HCT116 (cell line): Measurements from ENCODE around the gene FRMD4A. TPM values are rescaled to one million over a fixed set of nuclear protein-coding genes. Genes with fewer than 3 reads are reported as not detected.
"Not testable (repeated sequence)": the region's sequence is repeated elsewhere in the genome, so short reads cannot be mapped to it uniquely, and the experiment has no call there.

ENCODE experiments used
- ATAC-seq: fragments of 200-7000 bp; cut with Tn5 transposase; 2 replicates; pipeline ENCODE4 v1.9.1; 2020; ENCODE audit warnings: mild to moderate bottlenecking, moderate library complexity
- BruUV-seq: library from RNA; stranded (reverse); fragments of 400-500 nt; replicated peaks from 2 replicates; lab custom pipeline; 2021; lab: Mats Ljungman, UMichigan
- CTCF ChIA-PET: fragments of 300-600 bp; sonication (Branson Sonifier 250); formaldehyde crosslinking; loops from one replicate; lab custom pipeline; 2021; ENCODE audit warnings: antibody characterized with exemption; lab: Charles Lee
- POLR2A ChIA-PET: fragments of 300-600, 350-600 bp; sonication (Branson Sonifier 250); formaldehyde crosslinking; loops from one replicate; lab custom pipeline; 2021; ENCODE audit warnings: antibody characterized with exemption; lab: Charles Lee
- RAD21 ChIA-PET, 2 experiments: fragments of 300-600 bp; sonication (Branson Sonifier 250); formaldehyde crosslinking; loops; one replicate each; lab custom pipeline; 2023; ENCODE audit warnings: low total read pairs in 2 of 2; ENCODE audit not compliant: uncharacterized antibody in 2 of 2, unreplicated experiment in 2 of 2, low non-redundant PET in 1 of 2; lab: Charles Lee
- DNase-seq: peaks from one replicate; pipeline ENCODE4 v3.0.0-alpha.2; 2010; ENCODE audit warnings: low read depth, low spot score
- H2AFZ ChIP-seq: fragments of 200-600 bp; shearing (Covaris generic), sonication (generic); 2 replicates; pipeline ENCODE4 v1.6.1; 2017; ENCODE audit warnings: low read depth, mixed run types, mixed read lengths, antibody characterized with exemption, low read length; ENCODE audit not compliant: poor library complexity, severe bottlenecking
- H3K27ac ChIP-seq: 2 replicates; pipeline ENCODE4 v1.5.1; 2012; ENCODE audit warnings: low read depth, low read length
- H3K27me3 ChIP-seq: fragments of 200-600 bp; sonication (generic); 2 replicates; pipeline ENCODE4 v1.6.1; 2016; ENCODE audit warnings: mixed run types, low read length, mixed read lengths; ENCODE audit not compliant: insufficient read depth
- H3K36me3 ChIP-seq, 2 experiments: fragments of 200-500 bp in 1 of 2; fragments of 200-600 bp in 1 of 2; sonication (Bioruptor generic) in 1 of 2; sonication (generic) in 1 of 2; 2 replicates each; pipeline versions ENCODE4 v1.5.1 to v1.6.1; 2014 to 2016; ENCODE audit warnings: low read length in 2 of 2, inconsistent platforms in 1 of 2, mixed read lengths in 1 of 2, mixed run types in 1 of 2; ENCODE audit not compliant: insufficient read depth in 2 of 2, control insufficient read depth in 1 of 2
- H3K4me1 ChIP-seq, 2 experiments: fragments of 200-600 bp in 1 of 2; sonication (generic) in 1 of 2; 2 replicates each; pipeline versions ENCODE4 v1.5.1 to v1.6.1; 2012 to 2017; ENCODE audit warnings: low read length in 2 of 2, inconsistent platforms in 1 of 2, mild to moderate bottlenecking in 1 of 2, mixed read lengths in 1 of 2, mixed run types in 1 of 2, moderate library complexity in 1 of 2; ENCODE audit not compliant: insufficient read depth in 2 of 2, control insufficient read depth in 1 of 2
- H3K4me2 ChIP-seq: fragments of 200-600 bp; sonication (generic); 2 replicates; pipeline ENCODE4 v1.6.1; 2017; ENCODE audit warnings: mixed run types, low read length, mixed read lengths
- H3K4me3 ChIP-seq, 2 experiments: fragments of 200-600 bp in 1 of 2; sonication (generic) in 1 of 2; replicated peaks in 1 of 2; 2 replicates each; pipeline ENCODE4 v1.5.1; 2011 to 2016; ENCODE audit warnings: low read length in 2 of 2, control low read depth in 1 of 2, low read depth in 1 of 2, mild to moderate bottlenecking in 1 of 2, mixed read lengths in 1 of 2, mixed run types in 1 of 2
- H3K79me2 ChIP-seq: fragments of 200-600 bp; sonication (generic); 2 replicates; pipeline ENCODE4 v1.6.1; 2017; ENCODE audit warnings: mild to moderate bottlenecking, mixed run types, low read length, moderate library complexity, mixed read lengths; ENCODE audit not compliant: insufficient read depth
- H3K9ac ChIP-seq: fragments of 200-600 bp; sonication (generic); 2 replicates; pipeline ENCODE4 v1.6.1; 2016; ENCODE audit warnings: low read length, mixed read lengths
- H3K9me2 ChIP-seq: fragments of 200-600 bp; sonication (generic), shearing (Covaris generic); 2 replicates; pipeline ENCODE4 v1.6.1; 2017; ENCODE audit warnings: mixed run types, mild to moderate bottlenecking, moderate library complexity; ENCODE audit not compliant: insufficient read depth
- H3K9me3 ChIP-seq, 2 experiments: fragments of 200-500 bp in 1 of 2; fragments of 200-600 bp in 1 of 2; sonication (Bioruptor generic) in 1 of 2; sonication (generic) in 1 of 2; 2 replicates each; pipeline ENCODE4 v1.6.1; 2014 to 2017; ENCODE audit warnings: low read length in 2 of 2, mixed read lengths in 2 of 2, inconsistent platforms in 1 of 2, low read depth in 1 of 2, mild to moderate bottlenecking in 1 of 2, mixed run types in 1 of 2, moderate library complexity in 1 of 2; ENCODE audit not compliant: control insufficient read depth in 1 of 2, insufficient read depth in 1 of 2
- H4K20me1 ChIP-seq: fragments of 200-600 bp; sonication (generic), shearing (Covaris generic); 2 replicates; pipeline ENCODE4 v1.6.1; 2017; ENCODE audit warnings: mixed run types, mild to moderate bottlenecking, moderate library complexity; ENCODE audit not compliant: insufficient read depth
- ATF3 ChIP-seq: IDR thresholded peaks from 2 replicates; pipeline ENCODE4 v1.6.1; 2012
- EGR1 ChIP-seq: IDR thresholded peaks from 2 replicates; pipeline ENCODE4 v1.6.1; 2012; ENCODE audit warnings: low read depth
- EZH2phosphoT487 ChIP-seq: fragments of 200-600 bp; IDR thresholded peaks from 2 replicates; pipeline ENCODE4 v1.6.1; 2018; ENCODE audit warnings: antibody characterized with exemption, borderline replicate concordance
- RAD21 ChIP-seq: IDR thresholded peaks from 2 replicates; pipeline ENCODE4 v1.6.1; 2012; ENCODE audit warnings: low read depth, mild to moderate bottlenecking
- SP1 ChIP-seq: IDR thresholded peaks from 2 replicates; pipeline ENCODE4 v1.6.1; 2012; ENCODE audit warnings: low read depth
- SRF ChIP-seq: IDR thresholded peaks from 2 replicates; pipeline ENCODE4 v1.6.1; 2012; ENCODE audit warnings: low read depth
- intact Hi-C: fragments of 100-400 bp; cut with micrococcal nuclease; formaldehyde crosslinking; loops from 2 replicates; pipeline ENCODE4 v1.10.0; 2022
- total RNA-seq: library from RNA; stranded (reverse); gene quantifications from one replicate; pipeline ENCODE4 v1.2.1, GENCODE V29; 2021; ENCODE audit not compliant: unreplicated experiment

The FRMD4A gene
- total RNA-seq, 1 experiment from 2014 or later: 0.20 TPM

GRCh38 chr10:14235566-14236195, 95.0 kb downstream of the FRMD4A start:
- Histone ChIP-seq H3K27ac (no peak overlapping the region), H3K4me2 (no peak overlapping the region), H3K27me3 (peaks cover 50% of the 10 kb centered on the region), H3K4me3 (no peak overlapping the region), H3K9ac (no peak overlapping the region), H3K4me1 (no peaks in the 10 kb centered on the region), H4K20me1 (no peaks in the 10 kb centered on the region), H3K79me2 (no peaks in the 10 kb centered on the region), H3K9me3 (no peaks in the 10 kb centered on the region), H3K36me3 (no peaks in the 10 kb centered on the region), H3K9me2 (no peaks in the 10 kb centered on the region), H2AFZ (no peak overlapping the region)
- no TSS peak for BruUV-seq
- ATAC-seq (no peak), DNase-seq (no peak)
- intact Hi-C loops: no loop called here
- CTCF ChIA-PET: interaction anchor here (0.6 kb wide), 1 partner anchor 9 kb away, joined by 3 read pairs; no protein-coding TSS in a partner anchor
- POLR2A ChIA-PET: no interaction called here
- RAD21 ChIA-PET: no interaction called here
- TF ChIP-seq ATF3 (no peak), EGR1 (no peak)

- RAD21 ChIA-PET: no interaction called here
- no peak for ATAC-seq
- POLR2A ChIA-PET: no interaction called here
- no peak overlapping the region for H3K4me3 ChIP-seq
- no peak for DNase-seq
- intact Hi-C loops: no loop called here
- BruUV-seq: no TSS peak
- no peak for TF ChIP-seq EZH2phosphoT487
- TF ChIP-seq SRF: no peak
- no peak for TF ChIP-seq RAD21
- TF ChIP-seq SP1: no peak
- H4K20me1 ChIP-seq: no peaks in the 10 kb centered on the region
- H3K36me3 ChIP-seq: no peaks in the 10 kb centered on the region
- CTCF ChIA-PET: no interaction called here
- H3K9me3 ChIP-seq: no peaks in the 10 kb centered on the region
- peaks cover 50% of the 10 kb centered on the region for H3K27me3 ChIP-seq
- H3K79me2 ChIP-seq: no peaks in the 10 kb centered on the region
- H2AFZ ChIP-seq: no peak overlapping the region
- H3K9me2 ChIP-seq: no peaks in the 10 kb centered on the region
- no peak overlapping the region for H3K9ac ChIP-seq
- no peaks in the 10 kb centered on the region for H3K4me1 ChIP-seq
- H3K4me2 ChIP-seq: no peak overlapping the region
- no peak overlapping the region for H3K27ac ChIP-seq
Observed at GRCh38 chr10:14233566-14233965, 97.2 kb downstream of the FRMD4A start.

- DNase-seq, H3K4me1 ChIP-seq, BruUV-seq, intact Hi-C loops, H4K20me1 ChIP-seq, H3K4me3 ChIP-seq, H3K9me3 ChIP-seq, ATAC-seq, H3K9me2 ChIP-seq, H3K4me2 ChIP-seq, H3K36me3 ChIP-seq, RAD21 ChIA-PET, H3K9ac ChIP-seq, POLR2A ChIA-PET, H3K27ac ChIP-seq, H3K79me2 ChIP-seq, H2AFZ ChIP-seq: not testable (repeated sequence)
- peaks cover 66% of the 10 kb centered on the region for H3K27me3 ChIP-seq
- CTCF ChIA-PET: interaction anchor here (1.2 kb wide), 1 partner anchor 15 kb away, joined by 3 read pairs; no protein-coding TSS in a partner anchor
Observed at GRCh38 chr10:14228798-14229197, 101.9 kb downstream of the FRMD4A start.
